Ectodermal cell (in vitro differentiated cells): ENCODE results near the gene RHEB.

Experiments
- H3K27ac ChIP-seq: 2 replicates; pipeline ENCODE4 v1.7.0; 2013; ENCODE audit warnings: mild to moderate bottlenecking, low read depth, low read length; ENCODE audit not compliant: insufficient read depth, poor library complexity, severe bottlenecking
- H3K27me3 ChIP-seq: 2 replicates; pipeline ENCODE4 v1.7.0; 2013; ENCODE audit warnings: mild to moderate bottlenecking, low read length; ENCODE audit not compliant: insufficient read depth, control insufficient read depth, poor library complexity, severe bottlenecking
- H3K36me3 ChIP-seq: one replicate; pipeline ENCODE4 v1.7.0; 2013; ENCODE audit warnings: low read length; ENCODE audit not compliant: control insufficient read depth, insufficient read depth
- H3K4me1 ChIP-seq: one replicate; pipeline ENCODE4 v1.7.0; 2013; ENCODE audit warnings: low read length; ENCODE audit not compliant: control insufficient read depth, insufficient read depth
- H3K4me3 ChIP-seq: 2 replicates; pipeline ENCODE4 v1.7.0; 2013; ENCODE audit warnings: low read depth, low read length, control low read depth; ENCODE audit not compliant: insufficient read depth
- H3K9me3 ChIP-seq: 2 replicates; pipeline ENCODE4 v1.7.0; 2013; ENCODE audit warnings: mild to moderate bottlenecking, low read length, moderate library complexity; ENCODE audit not compliant: control insufficient read depth
- WGBS, 2 experiments: methylation state at CpG; one replicate each; pipeline ENCODE4 v1.1.7; 2013; ENCODE audit warnings: missing lambda C conversion rate in 2 of 2; 5-methylcytosine and 5-hydroxymethylcytosine counted together

Gene RHEB

GRCh38 chr7:151427705-151428377 lies 91.9 kb downstream of the RHEB start:
- Histone ChIP-seq H3K4me1 (peaks cover 24% of the 10 kb centered on the region), H3K9me3 (no peaks in the 10 kb centered on the region), H3K4me3 (no peak overlapping the region)

GRCh38 chr7:151426904-151427704 lies 92.6 kb downstream of the RHEB start:
- no peak overlapping the region for H3K4me3 ChIP-seq
- no peaks in the 10 kb centered on the region for H3K36me3 ChIP-seq
- H3K4me1 ChIP-seq: peaks cover 24% of the 10 kb centered on the region
- WGBS, 2 experiments: 93 to 95% methylated on average over 23 of the region's 23 CpGs
- no peak overlapping the region for H3K27ac ChIP-seq
- no peaks in the 10 kb centered on the region for H3K9me3 ChIP-seq
- H3K27me3 ChIP-seq: no peaks in the 10 kb centered on the region

More at GRCh38 chr7:151427705-151428377, 91.9 kb downstream of the RHEB start:
- Histone ChIP-seq H3K36me3 (no peaks in the 10 kb centered on the region), H3K27me3 (no peaks in the 10 kb centered on the region), H3K27ac (peak overlapping the region; percentile 87)
- 80 to 86% methylated on average over 10 of the region's 10 CpGs for WGBS, 2 experiments

- no peak overlapping the region for H3K27ac ChIP-seq
- peaks cover 24% of the 10 kb centered on the region for H3K4me1 ChIP-seq
- 86 to 89% methylated on average over 14 of the region's 14 CpGs for WGBS, 2 experiments
Measured at GRCh38 chr7:151426441-151426903, 93.2 kb downstream of the RHEB start.

GRCh38 chr7:151425670-151426440 lies 93.8 kb downstream of the RHEB start:
- Histone ChIP-seq H3K27ac (no peak overlapping the region), H3K4me1 (peaks cover 24% of the 10 kb centered on the region), H3K9me3 (no peaks in the 10 kb centered on the region), H3K27me3 (no peaks in the 10 kb centered on the region), H3K4me3 (no peak overlapping the region), H3K36me3 (no peaks in the 10 kb centered on the region)
- WGBS, 2 experiments: 74 to 80% methylated on average over 7 of the region's 7 CpGs

More at GRCh38 chr7:151426441-151426903, 93.2 kb downstream of the RHEB start:
- Histone ChIP-seq H3K36me3 (no peaks in the 10 kb centered on the region), H3K4me3 (no peak overlapping the region), H3K9me3 (no peaks in the 10 kb centered on the region), H3K27me3 (no peaks in the 10 kb centered on the region)

- Histone ChIP-seq H3K9me3 (no peaks in the 10 kb centered on the region), H3K27me3 (no peaks in the 10 kb centered on the region), H3K27ac (no peak overlapping the region), H3K36me3 (no peaks in the 10 kb centered on the region), H3K4me1 (peaks cover 22% of the 10 kb centered on the region), H3K4me3 (no peak overlapping the region)
- 86 to 92% methylated on average over 5 of the region's 5 CpGs for WGBS, 2 experiments
Measured at GRCh38 chr7:151424799-151425198, 94.9 kb downstream of the RHEB start.

GRCh38 chr7:151423936-151424335 lies 95.8 kb downstream of the RHEB start:
- 96 to 98% methylated on average over 5 of the region's 5 CpGs for WGBS, 2 experiments
- Histone ChIP-seq H3K9me3 (no peaks in the 10 kb centered on the region), H3K4me1 (peaks cover 14% of the 10 kb centered on the region), H3K27me3 (no peaks in the 10 kb centered on the region), H3K27ac (no peak overlapping the region), H3K36me3 (no peaks in the 10 kb centered on the region), H3K4me3 (no peak overlapping the region)

GRCh38 chr7:151423226-151423625 lies 96.5 kb downstream of the RHEB start:
- Histone ChIP-seq H3K36me3 (no peaks in the 10 kb centered on the region), H3K27ac (no peak overlapping the region), H3K27me3 (no peaks in the 10 kb centered on the region), H3K4me3 (no peak overlapping the region), H3K9me3 (no peaks in the 10 kb centered on the region), H3K4me1 (peaks cover 7% of the 10 kb centered on the region)
- 92 to 94% methylated on average over 7 of the region's 7 CpGs for WGBS, 2 experiments

- H3K4me3 ChIP-seq: no peak overlapping the region
- WGBS, 2 experiments: 93 to 97% methylated on average over 5 of the region's 5 CpGs
- no peaks in the 10 kb centered on the region for H3K36me3 ChIP-seq
- H3K4me1 ChIP-seq: no peaks in the 10 kb centered on the region
- no peaks in the 10 kb centered on the region for H3K9me3 ChIP-seq
- no peaks in the 10 kb centered on the region for H3K27me3 ChIP-seq
- H3K27ac ChIP-seq: no peak overlapping the region
Measured at GRCh38 chr7:151422212-151422611, 97.5 kb downstream of the RHEB start.

- Histone ChIP-seq H3K36me3 (no peaks in the 10 kb centered on the region), H3K27ac (no peak overlapping the region), H3K27me3 (peaks cover 10% of the 10 kb centered on the region), H3K4me1 (no peaks in the 10 kb centered on the region), H3K9me3 (no peaks in the 10 kb centered on the region), H3K4me3 (no peak overlapping the region)
- WGBS, 2 experiments: 91 to 96% methylated on average over 5 of the region's 5 CpGs
Measured at GRCh38 chr7:151420144-151420543, 99.6 kb downstream of the RHEB start.

- H3K4me1 ChIP-seq: no peaks in the 10 kb centered on the region
- H3K9me3 ChIP-seq: no peaks in the 10 kb centered on the region
- H3K27ac ChIP-seq: no peak overlapping the region
- no peak overlapping the region for H3K4me3 ChIP-seq
- H3K36me3 ChIP-seq: no peaks in the 10 kb centered on the region
- 81 to 84% methylated on average over 11 of the region's 11 CpGs for WGBS, 2 experiments
- peaks cover 24% of the 10 kb centered on the region for H3K27me3 ChIP-seq
Measured at GRCh38 chr7:151416941-151417315, 102.8 kb downstream of the RHEB start.
